Gastrocnemius medialis (tissue), 4 donors: ENCODE results near the gene TLR6.
"Not testable (repeated sequence)": the region's sequence is repeated elsewhere in the genome, so short reads cannot be mapped to it uniquely, and the experiment has no call there.

Source experiments
- CTCF ChIP-seq, 5 experiments: fragments of 450-650 bp in 3 of 5; fragments of 200-600 bp in 2 of 5; sonication (generic) in 2 of 5; IDR thresholded peaks in 4 of 5; conservative IDR thresholded peaks in 1 of 5; 1 replicate in 4 of 5; 2 replicates in 1 of 5; pipeline ENCODE4 v1.5.1; 2016 to 2019; ENCODE audit warnings: antibody characterized with exemption in 5 of 5, mild to moderate bottlenecking in 3 of 5, moderate library complexity in 3 of 5
- POLR2A ChIP-seq, 2 donors: fragments of 450-650 bp; IDR thresholded peaks; one replicate each; pipeline ENCODE4 v1.6.1; 2017; ENCODE audit warnings: antibody characterized with exemption in 2 of 2, mild to moderate bottlenecking in 2 of 2, moderate library complexity in 2 of 2

- not testable (repeated sequence) for TF ChIP-seq POLR2A (IDR thresholded peaks at IDR 0.05); CTCF (IDR thresholded peaks at IDR 0.05 in 4 of 5, conservative IDR thresholded peaks at IDR 0.05 in 1 of 5)
These were observed 50.4 kb downstream of the TLR6 start for GRCh38 chr4:38806251-38806650.
